Stimulated activated memory B cell treated with anti-CD40 and anti-IgM and Interleukin-4, amounts not matched to agents 10 μg/mL and 1 μg/mL and 100 μg/mL, for 72 hours (primary cell): ENCODE data around the gene ZNF211.
A peak's percentile ranks its signal among the peaks of the same experiment; 100 is the strongest.

Experiments used
- ATAC-seq: fragments of 150-1000 bp; cut with Tn5 transposase; 2 replicates; pipeline ENCODE4 v1.10.0; 2021
- H3K27ac Mint-ChIP-seq: one replicate; pipeline ENCODE4 v1.8.0; 2022; ENCODE audit warnings: mild to moderate bottlenecking, mixed read lengths
- H3K27me3 Mint-ChIP-seq: one replicate; pipeline ENCODE4 v1.8.0; 2022; ENCODE audit warnings: mixed read lengths
- H3K36me3 Mint-ChIP-seq: one replicate; pipeline ENCODE4 v1.8.0; 2022; ENCODE audit warnings: mixed read lengths
- H3K4me1 Mint-ChIP-seq: one replicate; pipeline ENCODE4 v1.8.0; 2022; ENCODE audit warnings: mixed read lengths
- H3K4me3 Mint-ChIP-seq: one replicate; pipeline ENCODE4 v1.8.0; 2022; ENCODE audit warnings: mild to moderate bottlenecking, moderate library complexity, mixed read lengths
- H3K9me3 Mint-ChIP-seq: one replicate; pipeline ENCODE4 v1.8.0; 2022; ENCODE audit warnings: mixed read lengths

ZNF211 gene

DNA sequence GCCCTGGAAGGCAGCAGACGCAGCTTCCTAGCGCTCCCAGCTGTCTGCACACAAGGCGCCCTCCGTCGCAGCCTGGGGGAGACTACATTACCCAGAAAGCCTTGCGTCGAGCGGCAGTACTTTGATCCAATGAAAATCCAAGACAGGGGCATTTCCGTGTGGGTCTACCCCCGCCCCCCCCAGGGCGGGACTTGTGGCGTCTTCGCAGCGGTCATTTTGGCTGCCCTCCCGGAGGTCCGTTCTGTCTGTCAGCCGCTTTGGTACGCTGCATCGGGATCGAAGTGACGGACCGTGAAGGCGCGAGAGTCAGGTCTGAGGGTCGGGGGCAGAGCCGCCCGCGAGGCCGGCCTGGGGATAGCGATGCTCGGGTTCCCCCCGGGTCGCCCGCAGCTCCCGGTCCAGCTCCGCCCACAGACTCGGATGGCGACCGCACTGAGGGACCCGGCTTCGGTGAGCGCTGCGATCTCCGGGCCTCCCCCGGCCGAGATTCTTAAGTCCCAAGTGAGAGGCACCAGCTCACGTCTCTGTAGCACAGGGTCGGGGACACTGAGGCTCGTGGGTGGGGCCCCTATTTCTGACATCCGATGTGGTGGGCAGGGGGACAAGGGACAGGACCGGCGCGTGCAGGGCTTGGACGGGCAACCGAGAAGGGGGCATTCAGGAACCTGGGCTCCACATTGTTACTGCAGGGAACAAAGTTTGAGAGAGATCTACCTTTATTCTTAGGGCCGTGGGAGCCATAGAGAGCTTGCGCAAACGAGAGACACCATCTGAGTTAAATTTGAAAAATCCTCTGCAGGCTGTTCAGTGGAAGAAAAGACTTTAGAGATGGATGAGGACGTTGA is at the start of gene ZNF211:
TSS of gene ZNF211 (plus strand) at position 182 of the 845 bp plus-strand sequence. CDS start at position 361, 179 bp downstream.
- H3K27me3 Mint-ChIP-seq = no peaks in the 10 kb centered on the region
- H3K4me3 Mint-ChIP-seq = peak within 1 kb of the TSS; percentile 91
- H3K9me3 Mint-ChIP-seq = peaks cover 16% of the 10 kb centered on the region
- peaks cover 48% of the 10 kb centered on the region for H3K36me3 Mint-ChIP-seq
- peaks cover 32% of the 10 kb centered on the region for H3K4me1 Mint-ChIP-seq
- peak; percentile 99 for ATAC-seq
- peak within 1 kb of the TSS; percentile 86 for H3K27ac Mint-ChIP-seq

GRCh38 chr19:57583521-57584416 is 49.2 kb upstream of the ZNF211 start, which contains the start of gene ZIK1:
Gene ZIK1, plus strand, starts transcription at chr19:57584145. Its CDS starts 212 bp downstream, at chr19:57584357.
- ATAC-seq = peak; percentile 97
- peaks cover 34% of the 10 kb centered on the region for H3K9me3 Mint-ChIP-seq
- no peaks in the 10 kb centered on the region for H3K27me3 Mint-ChIP-seq
- H3K27ac Mint-ChIP-seq = peak within 1 kb of the TSS; percentile 94
- H3K4me1 Mint-ChIP-seq = peaks cover 31% of the 10 kb centered on the region
- H3K4me3 Mint-ChIP-seq = peak within 1 kb of the TSS; percentile 91
- H3K36me3 Mint-ChIP-seq = peaks cover 45% of the 10 kb centered on the region

- peaks cover 35% of the 10 kb centered on the region for H3K9me3 Mint-ChIP-seq
- no peak for ATAC-seq
These were observed 45.4 kb upstream of the ZNF211 start for GRCh38 chr19:57587529-57587928.

DNA sequence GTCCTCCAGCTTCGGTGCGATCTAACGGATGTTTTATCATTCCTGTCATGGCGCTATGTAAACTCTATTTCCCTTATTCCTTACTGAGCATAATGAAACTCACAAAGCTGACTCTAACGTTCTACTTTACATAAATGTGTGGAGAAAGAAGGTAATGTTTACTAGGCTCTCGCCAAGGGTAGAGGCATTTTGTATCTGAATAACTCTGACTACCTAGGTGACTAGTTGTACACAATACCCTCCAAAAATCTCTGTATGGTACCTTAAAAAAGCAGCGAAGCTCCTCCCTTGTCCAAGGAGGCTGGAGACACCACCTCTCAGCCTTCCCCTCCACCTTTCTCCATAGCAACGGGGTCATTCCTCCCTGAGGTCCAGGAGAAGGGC is 33.6 kb upstream of the ZNF211 start:
- Mint-ChIP-seq H3K4me1 (peaks cover 17% of the 10 kb centered on the region), H3K36me3 (peaks cover 31% of the 10 kb centered on the region), H3K4me3 (peak overlapping the region; percentile 72), H3K9me3 (peaks cover 12% of the 10 kb centered on the region), H3K27ac (peak overlapping the region; percentile 36), H3K27me3 (no peaks in the 10 kb centered on the region)
- no peak for ATAC-seq

More at GRCh38 chr19:57587529-57587928, 45.4 kb upstream of the ZNF211 start:
- H3K4me1 Mint-ChIP-seq = peaks cover 27% of the 10 kb centered on the region
- H3K4me3 Mint-ChIP-seq = no peak overlapping the region
- peaks cover 79% of the 10 kb centered on the region for H3K36me3 Mint-ChIP-seq
- no peak overlapping the region for H3K27ac Mint-ChIP-seq
- H3K27me3 Mint-ChIP-seq = no peaks in the 10 kb centered on the region

DNA sequence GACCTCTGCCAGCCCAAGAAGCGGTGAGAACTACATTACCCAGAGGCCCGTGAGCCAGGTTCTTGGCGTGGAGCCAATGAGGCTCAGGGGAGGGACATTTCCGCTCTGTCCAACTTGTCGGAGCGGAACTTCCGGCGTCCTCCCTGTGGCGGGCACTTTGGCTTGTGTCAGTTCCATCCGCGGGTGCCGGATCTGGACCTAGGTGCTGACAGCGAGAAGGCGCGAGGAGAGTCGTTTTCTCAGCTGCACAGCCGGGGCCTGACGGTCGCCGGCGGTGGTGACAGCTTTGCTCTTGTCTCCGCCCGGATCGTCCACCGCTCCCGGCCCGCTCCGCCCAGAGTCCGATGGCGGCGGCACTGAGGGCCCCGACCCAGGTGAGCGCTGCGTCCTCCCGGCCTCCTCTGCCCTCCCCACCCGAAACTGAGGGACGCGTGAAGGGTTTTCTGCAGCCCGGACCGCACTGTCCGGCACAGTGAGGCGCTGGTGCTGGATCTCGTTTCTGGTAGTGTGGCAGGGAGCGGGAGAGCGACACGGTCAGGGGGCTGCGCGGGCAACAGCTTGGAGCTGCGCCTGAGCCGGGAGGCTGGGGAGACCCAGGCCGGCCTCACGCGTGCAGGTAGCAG is 33.1 kb upstream of the ZNF211 start, which contains the start of gene ZNF530:
TSS of gene ZNF530 (plus strand) at position 125 of the 623 bp plus-strand sequence. CDS start 4,461 bp downstream, outside the sequence.
- H3K9me3 Mint-ChIP-seq = peaks cover 15% of the 10 kb centered on the region
- H3K4me1 Mint-ChIP-seq = peaks cover 17% of the 10 kb centered on the region
- no peaks in the 10 kb centered on the region for H3K27me3 Mint-ChIP-seq
- H3K4me3 Mint-ChIP-seq = peak within 1 kb of the TSS; percentile 72
- H3K27ac Mint-ChIP-seq = peak within 1 kb of the TSS; percentile 36
- peaks cover 36% of the 10 kb centered on the region for H3K36me3 Mint-ChIP-seq
- ATAC-seq = peak; percentile 99

- ATAC-seq = no peak
These were observed 26.0 kb upstream of the ZNF211 start for GRCh38 chr19:57606931-57607330.

DNA sequence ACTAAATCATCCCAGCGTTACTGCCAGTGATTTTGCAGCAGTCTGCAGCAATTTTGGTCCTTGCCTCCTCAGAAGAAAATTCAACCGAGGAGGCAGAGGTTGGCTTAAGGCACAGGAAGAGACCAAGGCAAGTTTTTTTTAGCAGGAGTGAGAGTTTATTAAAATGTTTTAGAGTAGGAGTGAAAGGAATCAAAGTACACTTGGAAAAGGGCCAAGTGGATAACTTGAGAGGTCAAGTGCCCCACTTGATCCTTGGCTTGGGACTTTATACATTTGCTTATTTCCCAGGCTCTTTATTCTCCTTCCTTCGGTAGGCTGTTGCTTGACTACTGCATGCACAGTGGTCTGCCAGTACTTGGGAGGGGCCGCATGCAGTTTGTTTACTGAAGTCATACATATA is 21.9 kb upstream of the ZNF211 start:
- Mint-ChIP-seq H3K9me3 (peaks cover 24% of the 10 kb centered on the region), H3K4me3 (no peak overlapping the region), H3K36me3 (peaks cover 55% of the 10 kb centered on the region), H3K27ac (no peak overlapping the region), H3K27me3 (no peaks in the 10 kb centered on the region), H3K4me1 (peaks cover 26% of the 10 kb centered on the region)
- ATAC-seq = no peak

More at GRCh38 chr19:57606931-57607330, 26.0 kb upstream of the ZNF211 start:
- H3K27ac Mint-ChIP-seq = no peak overlapping the region
- no peak overlapping the region for H3K4me3 Mint-ChIP-seq
- H3K36me3 Mint-ChIP-seq = peaks cover 64% of the 10 kb centered on the region
- H3K9me3 Mint-ChIP-seq = peaks cover 24% of the 10 kb centered on the region
- H3K4me1 Mint-ChIP-seq = no peaks in the 10 kb centered on the region
- H3K27me3 Mint-ChIP-seq = no peaks in the 10 kb centered on the region

DNA sequence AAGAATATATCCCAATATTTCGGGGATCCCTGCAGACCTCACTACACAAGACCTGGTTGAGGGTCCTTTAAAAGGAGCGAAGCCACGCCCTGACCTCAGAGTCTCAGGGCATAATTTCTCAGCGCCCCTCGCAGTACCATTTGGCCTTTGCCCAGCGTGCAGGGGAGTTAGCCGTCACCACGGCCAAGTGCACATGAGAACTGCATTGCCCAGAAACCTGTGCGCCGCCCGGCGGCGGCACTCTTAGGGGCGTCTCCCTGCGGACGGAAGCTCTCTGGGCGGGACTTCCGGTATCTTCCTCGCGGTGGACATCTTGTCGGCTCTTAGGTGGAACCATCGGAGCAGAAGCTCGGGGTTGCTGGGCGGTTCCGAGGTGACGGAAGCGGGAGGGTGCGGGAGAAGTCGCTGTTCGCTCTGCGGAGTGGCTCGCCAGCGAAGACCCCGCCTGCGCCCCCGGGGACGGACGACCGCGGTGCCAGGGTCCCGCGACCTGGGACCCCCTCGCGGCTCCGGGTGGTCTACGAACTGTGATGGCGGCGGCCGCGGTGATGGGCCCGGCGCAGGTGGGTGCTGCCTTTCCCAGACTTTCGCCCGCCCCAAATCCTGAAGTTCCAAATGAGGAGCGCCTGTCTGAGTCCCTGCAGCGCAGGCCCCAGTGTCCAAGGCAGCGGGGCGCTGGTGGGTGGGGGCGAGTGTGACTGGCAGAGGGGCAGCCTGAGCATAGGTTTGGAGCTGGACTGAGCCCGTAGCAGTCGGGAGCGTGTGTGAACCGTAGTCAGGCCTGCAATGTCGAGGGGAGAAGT is 18.8 kb upstream of the ZNF211 start, which contains the start of gene ZNF134:
TSS of gene ZNF134 (plus strand) at position 302 of the 803 bp plus-strand sequence. CDS start 5,227 bp downstream, outside the sequence.
- peaks cover 61% of the 10 kb centered on the region for H3K36me3 Mint-ChIP-seq
- peak; percentile 100 for ATAC-seq
- peak within 1 kb of the TSS; percentile 92 for H3K27ac Mint-ChIP-seq
- H3K4me3 Mint-ChIP-seq = peak within 1 kb of the TSS; percentile 90
- peaks cover 47% of the 10 kb centered on the region for H3K4me1 Mint-ChIP-seq
- no peaks in the 10 kb centered on the region for H3K27me3 Mint-ChIP-seq
- peaks cover 43% of the 10 kb centered on the region for H3K9me3 Mint-ChIP-seq

DNA sequence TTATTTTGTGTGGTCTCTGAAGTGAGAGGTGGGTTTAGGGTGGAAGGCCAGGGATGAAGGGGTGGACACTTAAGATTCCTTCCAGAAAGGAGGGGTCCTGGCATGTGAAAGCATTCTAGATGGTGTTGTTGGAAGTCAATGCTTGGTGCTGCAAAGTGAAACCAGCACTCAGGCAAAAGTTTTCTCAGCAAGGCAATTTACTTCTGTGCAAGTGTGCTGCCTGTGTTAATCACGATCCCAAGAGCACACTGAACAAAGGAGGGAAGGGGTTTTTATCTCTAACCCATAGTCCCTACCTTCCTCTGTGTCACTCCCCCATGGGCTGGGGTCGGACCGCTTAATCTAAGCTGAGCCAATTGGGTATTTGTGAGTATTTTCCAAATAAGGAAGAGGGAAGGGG is 17.6 kb upstream of the ZNF211 start:
- H3K36me3 Mint-ChIP-seq = peaks cover 73% of the 10 kb centered on the region
- peak overlapping the region; percentile 90 for H3K4me3 Mint-ChIP-seq
- H3K27ac Mint-ChIP-seq = peak overlapping the region; percentile 92
- H3K27me3 Mint-ChIP-seq = no peaks in the 10 kb centered on the region
- H3K4me1 Mint-ChIP-seq = peaks cover 48% of the 10 kb centered on the region
- no peak for ATAC-seq
- peaks cover 55% of the 10 kb centered on the region for H3K9me3 Mint-ChIP-seq

- Mint-ChIP-seq H3K9me3 (peaks cover 45% of the 10 kb centered on the region), H3K27me3 (no peaks in the 10 kb centered on the region), H3K27ac (no peak overlapping the region), H3K4me1 (peaks cover 24% of the 10 kb centered on the region), H3K4me3 (no peak overlapping the region), H3K36me3 (peaks cover 90% of the 10 kb centered on the region)
- ATAC-seq = no peak
These were observed 12.2 kb upstream of the ZNF211 start for GRCh38 chr19:57620673-57621348.

GRCh38 chr19:57623091-57623490 is 9.9 kb upstream of the ZNF211 start:
- Mint-ChIP-seq H3K36me3 (peaks cover 68% of the 10 kb centered on the region), H3K27me3 (no peaks in the 10 kb centered on the region), H3K4me3 (no peak overlapping the region), H3K9me3 (peaks cover 32% of the 10 kb centered on the region), H3K27ac (no peak overlapping the region), H3K4me1 (peaks cover 8% of the 10 kb centered on the region)
- no peak for ATAC-seq

GRCh38 chr19:57633832-57634131 is 814 bp downstream of the ZNF211 start:
- Mint-ChIP-seq H3K4me3 (peak overlapping the region; percentile 91), H3K27me3 (no peaks in the 10 kb centered on the region)

GRCh38 chr19:57637379-57637778 is 4.4 kb downstream of the ZNF211 start:
- Mint-ChIP-seq H3K27ac (no peak overlapping the region), H3K36me3 (peaks cover 83% of the 10 kb centered on the region), H3K27me3 (no peaks in the 10 kb centered on the region), H3K9me3 (peaks cover 25% of the 10 kb centered on the region), H3K4me3 (no peak overlapping the region), H3K4me1 (peaks cover 30% of the 10 kb centered on the region)
- ATAC-seq = no peak

More at GRCh38 chr19:57633832-57634131, 814 bp downstream of the ZNF211 start:
- peak overlapping the region; percentile 86 for H3K27ac Mint-ChIP-seq
- H3K9me3 Mint-ChIP-seq = peaks cover 20% of the 10 kb centered on the region
- no peak for ATAC-seq
- peaks cover 32% of the 10 kb centered on the region for H3K4me1 Mint-ChIP-seq
- peaks cover 53% of the 10 kb centered on the region for H3K36me3 Mint-ChIP-seq
